ENCODE measurements around the gene EML2. TPM values are rescaled to one million over a fixed set of nuclear protein-coding genes. Genes with fewer than 3 reads are reported as not detected.

EML2 gene
- total RNA-seq, 1 experiment from 2014 or later, result 32.7 TPM

DNA sequence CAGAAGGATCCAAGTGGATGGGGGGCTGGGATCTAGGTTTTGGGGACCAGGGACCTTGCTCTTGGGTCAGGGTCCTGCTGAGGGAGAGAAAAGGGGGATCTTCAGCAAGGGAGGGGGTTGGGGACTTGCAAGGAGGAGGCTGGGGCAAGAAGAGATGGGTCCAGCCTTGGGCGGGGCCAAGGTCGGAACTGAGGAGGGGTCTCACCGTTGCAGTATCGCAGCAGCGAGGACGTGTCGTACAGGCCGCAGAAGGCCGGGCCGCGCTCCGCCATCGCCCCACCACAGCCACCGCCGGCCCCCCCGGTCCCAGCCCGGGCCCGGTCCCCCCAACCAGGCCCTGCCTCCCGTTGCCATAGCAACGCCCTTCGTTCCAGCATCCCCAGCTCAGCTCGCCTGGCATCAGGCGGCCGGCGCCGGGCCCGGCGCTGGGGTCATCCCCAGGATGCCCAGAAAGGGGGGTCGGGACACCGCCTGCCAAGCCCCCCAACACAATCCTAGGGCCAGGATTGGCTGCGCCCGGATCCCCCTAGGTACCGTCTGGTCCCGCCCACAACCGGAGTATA, 6.0 kb upstream of the EML2 start:
- Histone ChIP-seq H3K27ac (ENCODE audit: low read length) (no peak overlapping the region), H3K36me3 (ENCODE audit: control insufficient read depth, insufficient read depth, low read length) (no peaks in the 10 kb centered on the region), H3K27me3 (ENCODE audit: control insufficient read depth, insufficient read depth, low read length) (no peaks in the 10 kb centered on the region), H3K4me3 (ENCODE audit: low read depth in 2 of 2, low read length in 2 of 2) (peak overlapping the region; percentile 50 to 67), H3K9me3 (ENCODE audit: control insufficient read depth, insufficient read depth, low read depth, low read length) (no peaks in the 10 kb centered on the region), H3K4me1 (ENCODE audit: control insufficient read depth, insufficient read depth, low read length) (peaks cover 6% of the 10 kb centered on the region; the same call in 1 of the 2 replicates)
- BruUV-seq (replicated peaks), result no TSS peak
- ChIA-PET POLR2A (interaction anchor here (0.9 to 1.7 kb wide), 2 partner anchors 32 to 46 kb away, joined by 3 to 18 read pairs; partner anchors contain the start of gene SNRPD2), CTCF (no interaction called here)
- no peak for TF ChIP-seq POLR2AphosphoS5 (IDR thresholded peaks at IDR 0.05; ENCODE audit: low read depth, low read length)
- no peak for TF ChIP-seq CTCF (IDR thresholded peaks at IDR 0.05)
- DNase-seq (ENCODE audit: low read depth, low spot score) (no peak), ATAC-seq (no peak)
- intact Hi-C loops (cut with micrococcal nuclease; ENCODE audit: unreplicated experiment), result no loop called here
- in situ Hi-C loops (cut with HindIII; ENCODE audit: low pct_unique_long_range_greater_than_20kb, low sequenced_read_pairs), result no loop called here

- intact Hi-C loops (cut with micrococcal nuclease; ENCODE audit: unreplicated experiment), result no loop called here
- Histone ChIP-seq H3K9me3 (ENCODE audit: control insufficient read depth, insufficient read depth, low read depth, low read length) (no peaks in the 10 kb centered on the region), H3K4me3 (ENCODE audit: low read depth in 2 of 2, low read length in 2 of 2) (peak overlapping the region; percentile 52 to 69; a peak in 3 of 4 replicates), H3K27me3 (ENCODE audit: control insufficient read depth, insufficient read depth, low read length) (no peaks in the 10 kb centered on the region), H3K36me3 (ENCODE audit: control insufficient read depth, insufficient read depth, low read length) (no peaks in the 10 kb centered on the region), H3K4me1 (ENCODE audit: control insufficient read depth, insufficient read depth, low read length) (peaks cover 10% of the 10 kb centered on the region; the same call in 1 of the 2 replicates), H3K27ac (ENCODE audit: low read length) (peak overlapping the region; percentile 69)
- ATAC-seq (no peak), DNase-seq (ENCODE audit: low read depth, low spot score) (no peak)
- CTCF ChIA-PET, result interaction anchor here (0.5 to 0.8 kb wide), 4 partner anchors 37 to 163 kb away, joined by 3 to 10 read pairs (median 6); no protein-coding TSS in a partner anchor
- no peak for TF ChIP-seq POLR2AphosphoS5 (IDR thresholded peaks at IDR 0.05; ENCODE audit: low read depth, low read length)
- TF ChIP-seq CTCF (IDR thresholded peaks at IDR 0.05), result no peak
- TF ChIP-seq TCF7L2 (IDR thresholded peaks at IDR 0.05; ENCODE audit: low read depth, low read length), result no peak
- no peak for TF ChIP-seq SIN3A (IDR thresholded peaks at IDR 0.05; ENCODE audit: borderline replicate concordance, insufficient read depth, low read depth, low read length)
- TF ChIP-seq, protein P1, sequence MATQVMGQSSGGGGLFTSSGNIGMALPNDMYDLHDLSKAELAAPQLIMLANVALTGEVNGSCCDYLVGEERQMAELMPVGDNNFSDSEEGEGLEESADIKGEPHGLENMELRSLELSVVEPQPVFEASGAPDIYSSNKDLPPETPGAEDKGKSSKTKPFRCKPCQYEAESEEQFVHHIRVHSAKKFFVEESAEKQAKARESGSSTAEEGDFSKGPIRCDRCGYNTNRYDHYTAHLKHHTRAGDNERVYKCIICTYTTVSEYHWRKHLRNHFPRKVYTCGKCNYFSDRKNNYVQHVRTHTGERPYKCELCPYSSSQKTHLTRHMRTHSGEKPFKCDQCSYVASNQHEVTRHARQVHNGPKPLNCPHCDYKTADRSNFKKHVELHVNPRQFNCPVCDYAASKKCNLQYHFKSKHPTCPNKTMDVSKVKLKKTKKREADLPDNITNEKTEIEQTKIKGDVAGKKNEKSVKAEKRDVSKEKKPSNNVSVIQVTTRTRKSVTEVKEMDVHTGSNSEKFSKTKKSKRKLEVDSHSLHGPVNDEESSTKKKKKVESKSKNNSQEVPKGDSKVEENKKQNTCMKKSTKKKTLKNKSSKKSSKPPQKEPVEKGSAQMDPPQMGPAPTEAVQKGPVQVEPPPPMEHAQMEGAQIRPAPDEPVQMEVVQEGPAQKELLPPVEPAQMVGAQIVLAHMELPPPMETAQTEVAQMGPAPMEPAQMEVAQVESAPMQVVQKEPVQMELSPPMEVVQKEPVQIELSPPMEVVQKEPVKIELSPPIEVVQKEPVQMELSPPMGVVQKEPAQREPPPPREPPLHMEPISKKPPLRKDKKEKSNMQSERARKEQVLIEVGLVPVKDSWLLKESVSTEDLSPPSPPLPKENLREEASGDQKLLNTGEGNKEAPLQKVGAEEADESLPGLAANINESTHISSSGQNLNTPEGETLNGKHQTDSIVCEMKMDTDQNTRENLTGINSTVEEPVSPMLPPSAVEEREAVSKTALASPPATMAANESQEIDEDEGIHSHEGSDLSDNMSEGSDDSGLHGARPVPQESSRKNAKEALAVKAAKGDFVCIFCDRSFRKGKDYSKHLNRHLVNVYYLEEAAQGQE (IDR thresholded peaks at IDR 0.05; ENCODE audit: insufficient read depth in 1 of 2, low read depth in 2 of 2, low read length in 1 of 2), result no peak
- in situ Hi-C loops (cut with HindIII; ENCODE audit: low pct_unique_long_range_greater_than_20kb, low sequenced_read_pairs), result no loop called here
- no TSS peak for BruUV-seq (replicated peaks)
- POLR2A ChIA-PET, result no interaction called here
Observed at GRCh38 chr19:45643927-45644771, 5.0 kb upstream of the EML2 start.

All from Panc1 (cell line).